ENCODE measurements around the gene GATD1.

Gene GATD1

DNA sequence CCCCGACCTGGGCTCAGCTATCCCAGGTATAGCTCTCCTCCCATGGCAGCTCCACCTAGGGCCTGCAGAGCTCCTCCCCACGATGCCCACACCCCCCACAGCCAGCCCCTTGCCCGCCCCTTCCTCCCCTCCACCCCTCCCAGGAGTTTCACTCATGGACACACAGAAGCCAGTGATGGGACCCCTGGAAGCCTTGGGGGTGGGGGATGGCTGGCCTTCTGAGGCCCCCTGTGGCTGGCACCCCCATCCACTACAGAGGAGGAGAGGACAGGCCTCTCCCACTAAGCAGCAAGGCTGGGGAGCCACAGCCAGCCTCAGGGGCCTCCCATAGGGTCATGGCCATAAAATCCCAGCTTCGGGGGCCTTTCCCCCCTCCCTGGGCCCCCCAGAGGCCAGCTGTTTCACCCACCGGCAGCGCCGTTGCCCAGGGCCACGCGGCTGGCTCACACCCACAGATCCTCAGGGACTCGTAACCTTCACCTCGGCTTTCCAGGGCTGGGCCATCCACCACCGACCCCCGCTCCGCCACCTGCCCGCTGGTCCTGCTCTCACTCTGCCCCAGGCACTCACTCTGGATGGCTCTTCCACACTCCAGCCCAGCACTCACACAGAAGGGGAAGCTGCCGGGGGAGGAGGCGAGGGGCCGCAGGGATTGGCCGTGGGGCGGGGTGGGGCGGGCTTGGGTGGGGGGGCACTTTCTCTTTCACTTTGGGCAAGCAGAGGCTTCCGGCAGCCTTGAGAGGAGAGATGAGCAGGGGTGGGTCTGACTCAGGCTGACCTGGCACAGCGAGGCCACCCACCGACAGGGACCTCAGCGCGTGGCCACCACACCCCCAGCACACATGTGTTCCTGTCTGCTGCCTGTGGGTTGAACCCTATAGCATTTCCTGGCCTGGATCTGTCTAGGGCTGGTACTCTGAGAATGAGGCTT, 18.6 kb upstream of the GATD1 start:
- peaks cover 4% of the 10 kb centered on the region for H3K4me1 ChIP-seq
- no peak overlapping the region for H3K27ac ChIP-seq
- TF ChIP-seq, protein P1, sequence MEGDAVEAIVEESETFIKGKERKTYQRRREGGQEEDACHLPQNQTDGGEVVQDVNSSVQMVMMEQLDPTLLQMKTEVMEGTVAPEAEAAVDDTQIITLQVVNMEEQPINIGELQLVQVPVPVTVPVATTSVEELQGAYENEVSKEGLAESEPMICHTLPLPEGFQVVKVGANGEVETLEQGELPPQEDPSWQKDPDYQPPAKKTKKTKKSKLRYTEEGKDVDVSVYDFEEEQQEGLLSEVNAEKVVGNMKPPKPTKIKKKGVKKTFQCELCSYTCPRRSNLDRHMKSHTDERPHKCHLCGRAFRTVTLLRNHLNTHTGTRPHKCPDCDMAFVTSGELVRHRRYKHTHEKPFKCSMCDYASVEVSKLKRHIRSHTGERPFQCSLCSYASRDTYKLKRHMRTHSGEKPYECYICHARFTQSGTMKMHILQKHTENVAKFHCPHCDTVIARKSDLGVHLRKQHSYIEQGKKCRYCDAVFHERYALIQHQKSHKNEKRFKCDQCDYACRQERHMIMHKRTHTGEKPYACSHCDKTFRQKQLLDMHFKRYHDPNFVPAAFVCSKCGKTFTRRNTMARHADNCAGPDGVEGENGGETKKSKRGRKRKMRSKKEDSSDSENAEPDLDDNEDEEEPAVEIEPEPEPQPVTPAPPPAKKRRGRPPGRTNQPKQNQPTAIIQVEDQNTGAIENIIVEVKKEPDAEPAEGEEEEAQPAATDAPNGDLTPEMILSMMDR (IDR thresholded peaks at IDR 0.05), result no peak
- no peak overlapping the region for H3K4me3 ChIP-seq (ENCODE audit: low read depth, low read length)
- H3K9ac ChIP-seq, result no peak overlapping the region
- no peaks in the 10 kb centered on the region for H3K27me3 ChIP-seq (ENCODE audit: control insufficient read depth, insufficient read depth, low read length)
- H3K79me2 ChIP-seq, result no peaks in the 10 kb centered on the region
- no peak overlapping the region for H2AFZ ChIP-seq
- peak overlapping the region; percentile 42 for H3K4me2 ChIP-seq (ENCODE audit: low read length)
- no peaks in the 10 kb centered on the region for H3K9me3 ChIP-seq (ENCODE audit: control insufficient read depth, low read length)
- no peaks in the 10 kb centered on the region for H3K36me3 ChIP-seq (ENCODE audit: control insufficient read depth, insufficient read depth, low read length)

DNA sequence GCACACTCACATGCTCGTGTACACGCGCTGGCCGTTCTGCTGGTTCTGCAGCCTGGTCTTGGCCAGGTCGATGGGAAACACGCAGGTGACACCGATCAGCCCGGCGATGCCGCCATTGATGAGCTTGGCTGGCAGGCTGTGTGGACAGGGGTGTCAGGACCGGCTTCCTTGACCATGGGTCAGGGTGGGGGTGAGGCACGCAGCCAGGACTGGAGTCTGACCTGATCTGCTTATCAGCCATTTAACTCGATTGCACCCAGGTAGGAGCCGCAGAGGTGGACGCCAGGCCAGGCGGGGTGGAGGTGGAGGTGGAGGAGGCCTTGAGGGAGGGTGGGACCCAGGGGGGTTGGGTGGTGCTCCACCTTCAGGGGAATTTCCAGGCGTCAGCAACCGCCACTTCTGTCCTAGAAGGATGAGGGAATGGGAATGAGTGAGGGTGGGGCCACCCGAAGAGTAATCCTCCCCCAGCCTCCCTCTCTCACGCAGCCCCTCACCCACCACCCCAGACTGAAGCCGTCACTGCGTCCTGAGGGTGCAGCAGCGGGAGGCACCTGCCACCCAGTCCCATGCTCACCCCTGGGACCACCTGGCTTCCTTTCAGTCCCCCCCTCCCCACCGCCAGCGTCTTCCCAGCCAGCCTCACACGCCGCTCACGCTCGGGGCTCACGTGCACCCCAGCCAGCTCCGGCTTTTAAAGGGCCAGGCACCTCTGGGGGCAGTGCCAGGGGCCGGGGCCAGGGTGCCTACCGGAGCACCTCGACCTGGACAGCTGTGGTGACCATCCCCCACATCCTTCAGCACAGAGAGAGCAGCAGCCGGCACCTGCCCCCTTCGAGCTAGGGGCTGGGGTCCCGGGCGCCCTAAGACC, 17.7 kb upstream of the GATD1 start:
- TF ChIP-seq, protein P1 (IDR thresholded peaks at IDR 0.05), result no peak
- Histone ChIP-seq H3K4me2 (ENCODE audit: low read length) (no peak overlapping the region), H3K4me1 (peaks cover 4% of the 10 kb centered on the region), H3K9ac (no peak overlapping the region), H2AFZ (no peak overlapping the region), H3K4me3 (ENCODE audit: low read depth, low read length) (no peak overlapping the region), H3K79me2 (no peaks in the 10 kb centered on the region), H3K9me3 (ENCODE audit: control insufficient read depth, low read length) (no peaks in the 10 kb centered on the region), H3K27ac (no peak overlapping the region), H3K36me3 (ENCODE audit: control insufficient read depth, insufficient read depth, low read length) (no peaks in the 10 kb centered on the region), H3K27me3 (ENCODE audit: control insufficient read depth, insufficient read depth, low read length) (no peaks in the 10 kb centered on the region)

DNA sequence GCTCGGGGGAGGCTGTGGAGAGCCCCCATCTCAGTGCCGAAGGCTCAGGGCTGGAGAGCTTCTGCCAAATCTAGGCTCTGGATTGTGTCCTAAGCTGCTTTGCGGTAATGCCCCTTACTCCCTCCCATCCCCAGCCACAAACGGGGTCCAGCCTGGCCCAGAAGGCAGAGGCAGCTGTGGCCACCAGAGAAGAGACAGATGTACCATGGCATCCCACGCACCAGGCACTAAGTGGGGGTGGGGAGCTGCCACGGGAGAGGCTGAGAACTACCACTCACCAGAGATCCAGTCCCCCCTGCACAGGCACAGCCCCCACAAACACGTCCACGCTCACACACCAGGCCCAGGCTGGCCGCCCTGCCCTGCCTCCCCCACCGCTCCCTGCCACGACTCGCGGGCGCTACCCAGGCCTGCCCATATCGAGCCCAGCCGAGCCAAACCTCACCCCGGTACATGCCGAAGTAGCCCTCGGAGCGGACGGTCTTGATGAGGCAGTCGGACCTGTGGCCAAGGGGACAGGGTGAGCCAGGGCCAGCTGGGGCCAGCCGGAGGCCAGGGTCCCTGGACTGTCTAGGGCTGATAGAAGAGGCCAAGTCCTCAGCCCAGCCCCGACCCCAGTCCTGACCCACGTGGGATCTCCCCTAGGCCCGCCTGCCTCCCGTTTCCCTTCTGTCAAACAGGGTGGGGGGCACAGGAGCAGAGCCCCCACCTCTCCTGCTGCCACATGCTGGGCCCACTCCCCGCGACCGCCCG, 16.9 kb upstream of the GATD1 start:
- no peak overlapping the region for H3K4me3 ChIP-seq (ENCODE audit: low read depth, low read length)
- H3K4me2 ChIP-seq (ENCODE audit: low read length), result no peak overlapping the region
- H3K4me1 ChIP-seq, result peaks cover 4% of the 10 kb centered on the region
- H3K9ac ChIP-seq, result no peak overlapping the region
- no peak overlapping the region for H3K27ac ChIP-seq
- H3K27me3 ChIP-seq (ENCODE audit: control insufficient read depth, insufficient read depth, low read length), result no peaks in the 10 kb centered on the region
- H2AFZ ChIP-seq, result no peak overlapping the region
- no peaks in the 10 kb centered on the region for H3K79me2 ChIP-seq
- TF ChIP-seq, protein P1 (IDR thresholded peaks at IDR 0.05), result no peak
- H3K9me3 ChIP-seq (ENCODE audit: control insufficient read depth, low read length), result no peaks in the 10 kb centered on the region
- no peaks in the 10 kb centered on the region for H3K36me3 ChIP-seq (ENCODE audit: control insufficient read depth, insufficient read depth, low read length)

DNA sequence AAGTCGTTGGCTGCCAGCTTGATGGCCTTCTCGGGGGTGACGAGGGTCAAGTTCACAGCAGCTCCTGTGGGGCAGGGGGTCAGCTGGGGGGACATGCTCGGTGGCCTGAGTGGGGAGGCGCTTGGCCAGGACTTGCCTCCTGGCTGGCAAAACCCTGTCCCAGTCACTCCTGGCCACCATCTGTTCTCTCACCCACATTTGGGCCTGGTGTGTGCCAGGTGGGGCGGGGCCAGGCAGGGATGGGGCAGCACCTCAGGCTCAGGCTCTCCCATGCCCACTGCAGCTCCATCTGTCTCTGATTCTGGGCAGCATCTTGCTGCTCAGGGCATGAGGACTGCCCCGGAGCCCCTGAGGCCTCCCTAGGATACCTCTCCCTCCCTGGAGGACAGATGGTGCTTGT, 16.3 kb upstream of the GATD1 start:
- H3K4me1 ChIP-seq, result peaks cover 4% of the 10 kb centered on the region

More for the DNA sequence above, 16.3 kb upstream of the GATD1 start:
- Histone ChIP-seq H2AFZ (no peak overlapping the region), H3K27me3 (ENCODE audit: control insufficient read depth, insufficient read depth, low read length) (no peaks in the 10 kb centered on the region), H3K9me3 (ENCODE audit: control insufficient read depth, low read length) (no peaks in the 10 kb centered on the region), H3K27ac (no peak overlapping the region), H3K36me3 (ENCODE audit: control insufficient read depth, insufficient read depth, low read length) (no peaks in the 10 kb centered on the region), H3K4me2 (ENCODE audit: low read length) (no peak overlapping the region), H3K4me3 (ENCODE audit: low read depth, low read length) (no peak overlapping the region), H3K79me2 (no peaks in the 10 kb centered on the region), H3K9ac (no peak overlapping the region)
- TF ChIP-seq, protein P1 (IDR thresholded peaks at IDR 0.05), result no peak
